Measurements from ENCODE around the gene CD2AP. TPM values are rescaled to one million over a fixed set of nuclear protein-coding genes. Genes with fewer than 3 reads are reported as not detected.

The CD2AP gene
- total RNA-seq, 1 donor from 2014 or later = 49.2 TPM

Other genes with a start within 250 kb of the CD2AP start
- 64.7 TPM for gene TNFRSF21, start 167.9 kb upstream of the CD2AP start, total RNA-seq
- 0.52 TPM for gene ADGRF4, start 220.8 kb downstream of the CD2AP start, total RNA-seq